Muscle layer of duodenum (tissue), 2 donors: ENCODE data around the gene CNTNAP5.

Source experiments
- H3K27ac ChIP-seq: one replicate; pipeline ENCODE4 v1.7.0; 2013; ENCODE audit warnings: mild to moderate bottlenecking, low read length
- H3K27me3 ChIP-seq: one replicate; pipeline ENCODE4 v1.7.0; 2013; ENCODE audit warnings: low read depth, mild to moderate bottlenecking, control low read depth, low read length
- H3K36me3 ChIP-seq, 2 donors: one replicate each; pipeline ENCODE4 v1.7.0; 2013; ENCODE audit warnings: low read length in 2 of 2, control low read depth in 1 of 2, mild to moderate bottlenecking in 1 of 2; ENCODE audit not compliant: insufficient read depth in 2 of 2, control insufficient read depth in 1 of 2
- H3K4me1 ChIP-seq, 2 donors: one replicate each; pipeline ENCODE4 v1.7.0; 2013; ENCODE audit warnings: low read length in 2 of 2, mild to moderate bottlenecking in 2 of 2, control low read depth in 1 of 2, moderate library complexity in 1 of 2; ENCODE audit not compliant: insufficient read depth in 2 of 2, control insufficient read depth in 1 of 2
- H3K4me3 ChIP-seq, 2 donors: one replicate each; pipeline ENCODE4 v1.7.0; 2013; ENCODE audit warnings: low read length in 2 of 2, low read depth in 1 of 2, mild to moderate bottlenecking in 1 of 2
- H3K9me3 ChIP-seq, 2 donors: one replicate each; pipeline ENCODE4 v1.7.0; 2013; ENCODE audit warnings: low read length in 2 of 2, control low read depth in 1 of 2, mild to moderate bottlenecking in 1 of 2; ENCODE audit not compliant: control insufficient read depth in 1 of 2
- donor health status: healthy.

CNTNAP5 gene

DNA sequence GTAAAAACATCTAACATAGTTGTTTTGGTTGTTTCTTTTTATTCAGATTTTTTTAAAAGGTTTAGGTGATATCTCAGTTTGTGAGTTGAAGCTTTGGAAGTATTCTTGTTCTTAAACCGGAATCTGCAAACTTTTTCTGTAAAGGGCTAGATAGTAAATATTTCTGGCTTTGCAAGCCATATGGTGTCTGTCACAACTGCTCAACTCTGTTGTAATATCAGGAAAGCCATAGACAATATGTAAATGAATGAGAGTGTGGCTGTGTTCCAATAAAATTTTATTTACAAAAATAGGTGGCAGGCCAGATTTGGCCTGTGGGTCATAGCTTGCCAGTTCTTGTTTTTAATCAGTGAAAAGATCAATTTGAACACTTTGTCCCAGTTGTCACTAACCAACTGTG is 134.1 kb downstream of the CNTNAP5 start:
- no peaks in the 10 kb centered on the region for H3K4me1 ChIP-seq
- H3K4me3 ChIP-seq: no peak overlapping the region
- H3K9me3 ChIP-seq: no peaks in the 10 kb centered on the region
- H3K27ac ChIP-seq: no peak overlapping the region
- H3K36me3 ChIP-seq: no peaks in the 10 kb centered on the region
- H3K27me3 ChIP-seq: no peaks in the 10 kb centered on the region

DNA sequence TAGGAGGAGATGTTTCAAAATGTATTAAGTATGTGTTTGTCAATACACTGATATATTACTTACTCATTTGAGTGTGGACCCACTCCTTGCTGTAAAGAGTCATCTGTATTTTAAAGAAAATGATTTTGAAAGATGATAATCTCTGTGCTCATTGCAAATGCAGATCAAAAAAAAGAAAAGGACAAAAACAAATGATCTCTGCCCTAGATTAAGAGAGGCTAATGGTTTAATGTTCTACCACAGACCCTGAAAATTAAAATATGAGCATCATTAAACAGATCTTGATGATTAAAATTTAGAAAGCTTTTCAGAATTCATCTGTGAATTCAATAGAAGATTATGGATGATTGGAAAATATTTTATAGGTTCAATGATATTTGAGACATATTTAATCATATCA is 136.5 kb downstream of the CNTNAP5 start:
- Histone ChIP-seq H3K4me1 (no peaks in the 10 kb centered on the region), H3K36me3 (no peaks in the 10 kb centered on the region), H3K27me3 (no peaks in the 10 kb centered on the region), H3K4me3 (no peak overlapping the region), H3K27ac (no peak overlapping the region), H3K9me3 (no peaks in the 10 kb centered on the region)

DNA sequence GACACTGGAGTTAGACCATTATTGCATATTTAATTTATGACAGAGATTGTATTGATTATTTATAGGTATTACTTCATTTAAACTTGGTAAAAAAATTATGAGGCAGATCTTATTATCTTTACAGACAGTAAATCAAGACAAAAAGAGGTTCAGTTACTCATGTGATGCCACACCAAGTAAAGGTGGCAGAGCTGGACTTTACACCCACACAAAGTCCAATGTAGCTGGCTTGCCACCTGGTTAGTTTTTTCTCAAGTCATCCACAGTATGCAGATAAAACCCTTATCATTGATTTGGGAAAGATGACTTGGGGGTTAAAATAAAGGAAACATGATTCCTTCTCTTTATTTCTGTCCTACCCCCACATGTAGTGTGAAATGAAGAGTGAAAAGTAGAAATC is 137.2 kb downstream of the CNTNAP5 start:
- Histone ChIP-seq H3K27me3 (no peaks in the 10 kb centered on the region), H3K36me3 (no peaks in the 10 kb centered on the region), H3K27ac (no peak overlapping the region), H3K4me1 (no peaks in the 10 kb centered on the region), H3K9me3 (no peaks in the 10 kb centered on the region), H3K4me3 (no peak overlapping the region)

GRCh38 chr2:124163840-124164239 is 138.8 kb downstream of the CNTNAP5 start:
- Histone ChIP-seq H3K27me3 (no peaks in the 10 kb centered on the region), H3K4me1 (no peaks in the 10 kb centered on the region), H3K36me3 (no peaks in the 10 kb centered on the region), H3K27ac (no peak overlapping the region), H3K4me3 (no peak overlapping the region), H3K9me3 (no peaks in the 10 kb centered on the region)

DNA sequence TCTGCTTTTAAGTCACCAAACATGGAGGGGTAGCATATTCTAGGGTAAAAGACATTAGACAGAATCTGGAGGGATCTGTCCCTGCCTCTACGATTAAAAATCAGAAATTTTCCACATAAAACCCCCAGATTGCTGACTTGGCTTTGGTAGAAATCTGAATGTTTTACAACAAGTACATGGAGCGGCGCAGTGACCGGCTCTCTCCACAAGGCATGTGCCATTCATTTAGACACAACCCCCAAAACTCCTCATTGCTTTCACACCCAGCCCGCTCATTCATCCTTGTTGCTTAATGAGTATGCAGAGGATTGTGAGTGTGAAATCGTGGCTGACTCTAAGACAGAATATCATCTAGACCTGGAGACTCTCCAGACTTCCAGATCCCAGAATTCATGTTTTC is 140.6 kb downstream of the CNTNAP5 start:
- Histone ChIP-seq H3K36me3 (no peaks in the 10 kb centered on the region), H3K27me3 (no peaks in the 10 kb centered on the region), H3K4me3 (no peak overlapping the region), H3K27ac (no peak overlapping the region), H3K4me1 (no peaks in the 10 kb centered on the region), H3K9me3 (no peaks in the 10 kb centered on the region)

DNA sequence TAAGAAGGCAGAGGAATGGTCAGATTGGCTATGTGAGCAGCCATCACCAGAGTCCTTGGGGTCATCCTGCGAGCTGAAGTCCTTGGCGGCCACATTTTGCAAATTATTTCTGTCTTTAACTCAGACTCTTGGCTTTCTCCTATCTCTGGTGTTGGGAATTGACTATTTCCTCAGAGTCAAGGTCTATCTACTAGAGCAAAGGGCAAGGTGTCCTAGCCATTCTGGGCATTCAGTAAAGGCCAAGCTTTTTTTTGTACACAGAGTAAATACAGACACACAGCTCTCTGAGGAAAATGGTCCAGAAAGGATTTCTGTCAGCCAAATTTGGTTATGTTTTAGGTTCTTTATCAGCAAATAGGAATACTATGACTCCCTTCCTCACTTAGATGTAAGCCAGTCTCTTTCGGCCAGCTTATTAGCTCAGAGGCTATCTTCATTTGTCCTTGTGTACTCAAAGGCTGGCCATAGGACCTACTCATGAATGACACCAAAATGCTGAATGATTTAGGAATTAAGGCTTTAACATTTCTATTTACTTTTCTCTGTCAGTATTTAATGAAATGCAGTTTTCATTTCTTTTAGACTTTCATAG is 146.5 kb downstream of the CNTNAP5 start:
- H3K4me3 ChIP-seq: no peak overlapping the region
- H3K9me3 ChIP-seq: peaks cover 0 to 2% of the 10 kb centered on the region in 2 donors
- H3K4me1 ChIP-seq: no peaks in the 10 kb centered on the region
- no peaks in the 10 kb centered on the region for H3K36me3 ChIP-seq
- no peak overlapping the region for H3K27ac ChIP-seq
- no peaks in the 10 kb centered on the region for H3K27me3 ChIP-seq

DNA sequence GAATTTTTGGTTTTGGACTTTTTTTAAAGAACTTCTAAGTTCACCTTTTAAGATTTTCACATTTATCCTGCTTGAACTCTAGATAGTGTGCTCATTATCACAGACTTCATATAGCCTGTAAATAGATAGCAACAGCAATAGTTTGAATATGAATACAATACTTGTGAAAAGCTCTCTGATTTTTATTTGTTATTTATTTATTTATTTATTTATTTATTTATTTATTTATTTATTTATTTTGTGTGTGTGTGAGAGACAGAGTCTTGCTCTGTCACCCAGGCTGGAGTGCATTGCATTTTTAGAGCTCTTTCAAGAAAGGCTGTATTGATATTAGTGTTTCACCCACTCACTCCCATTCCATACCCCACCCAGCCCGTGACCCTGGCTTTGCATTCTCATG is 153.6 kb downstream of the CNTNAP5 start:
- no peak overlapping the region for H3K27ac ChIP-seq
- H3K9me3 ChIP-seq: peaks cover 0 to 2% of the 10 kb centered on the region in 2 donors
- H3K36me3 ChIP-seq: no peaks in the 10 kb centered on the region
- no peak overlapping the region for H3K4me3 ChIP-seq
- no peaks in the 10 kb centered on the region for H3K27me3 ChIP-seq
- H3K4me1 ChIP-seq: no peaks in the 10 kb centered on the region

DNA sequence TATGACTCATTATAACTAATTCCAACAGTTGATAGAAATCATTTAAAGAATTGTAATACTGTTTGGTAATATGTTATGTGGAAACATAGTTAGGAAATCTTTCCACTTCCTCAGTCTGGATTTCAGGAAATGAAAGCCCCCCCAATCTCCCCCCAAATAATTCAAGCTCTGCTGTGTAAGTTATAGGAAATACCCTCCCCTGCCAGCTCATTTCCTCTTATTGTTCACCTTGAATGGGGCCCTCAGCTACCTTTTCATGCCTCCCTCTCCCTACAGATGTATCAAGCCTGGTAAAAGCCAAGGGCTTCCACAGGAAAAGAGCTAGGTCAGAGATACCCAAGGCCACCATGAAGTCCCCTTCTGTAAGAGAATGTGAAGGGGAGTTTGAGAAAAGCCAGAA is 155.5 kb downstream of the CNTNAP5 start:
- no peak overlapping the region for H3K4me3 ChIP-seq
- no peaks in the 10 kb centered on the region for H3K27me3 ChIP-seq
- H3K36me3 ChIP-seq: no peaks in the 10 kb centered on the region
- H3K4me1 ChIP-seq: no peaks in the 10 kb centered on the region
- no peaks in the 10 kb centered on the region for H3K9me3 ChIP-seq
- H3K27ac ChIP-seq: no peak overlapping the region

- Histone ChIP-seq H3K36me3 (no peaks in the 10 kb centered on the region), H3K27ac (no peak overlapping the region), H3K4me1 (no peaks in the 10 kb centered on the region), H3K4me3 (no peak overlapping the region), H3K27me3 (no peaks in the 10 kb centered on the region), H3K9me3 (no peaks in the 10 kb centered on the region)
Measured at GRCh38 chr2:124186801-124187200, 161.7 kb downstream of the CNTNAP5 start.

GRCh38 chr2:124187948-124188347 is 162.9 kb downstream of the CNTNAP5 start:
- H3K9me3 ChIP-seq: no peaks in the 10 kb centered on the region
- no peaks in the 10 kb centered on the region for H3K36me3 ChIP-seq
- H3K4me1 ChIP-seq: no peaks in the 10 kb centered on the region
- H3K27ac ChIP-seq: no peak overlapping the region
- H3K4me3 ChIP-seq: no peak overlapping the region
- no peaks in the 10 kb centered on the region for H3K27me3 ChIP-seq

GRCh38 chr2:124193706-124194105 is 168.6 kb downstream of the CNTNAP5 start:
- Histone ChIP-seq H3K4me1 (no peaks in the 10 kb centered on the region), H3K27me3 (no peaks in the 10 kb centered on the region), H3K9me3 (no peaks in the 10 kb centered on the region), H3K27ac (no peak overlapping the region), H3K36me3 (no peaks in the 10 kb centered on the region), H3K4me3 (no peak overlapping the region)

- no peaks in the 10 kb centered on the region for H3K36me3 ChIP-seq
- no peaks in the 10 kb centered on the region for H3K27me3 ChIP-seq
- no peaks in the 10 kb centered on the region for H3K4me1 ChIP-seq
- no peak overlapping the region for H3K4me3 ChIP-seq
- no peaks in the 10 kb centered on the region for H3K9me3 ChIP-seq
- H3K27ac ChIP-seq: no peak overlapping the region
Measured at GRCh38 chr2:124201713-124202112, 176.6 kb downstream of the CNTNAP5 start.
